Muscle of leg (tissue), 11 donors: ENCODE measurements around the gene CDH22. TPM values are rescaled to one million over a fixed set of nuclear protein-coding genes. Genes with fewer than 3 reads are reported as not detected.

ENCODE experiments used
- DNase-seq: peaks from one replicate; pipeline ENCODE4 v3.0.0; 2013
- H3K27ac ChIP-seq: one replicate; pipeline ENCODE4 v1.5.1; 2013; ENCODE audit warnings: mild to moderate bottlenecking, low read length, control low read depth
- H3K27me3 ChIP-seq: one replicate; pipeline ENCODE4 v1.6.1; 2013; ENCODE audit warnings: low read length; ENCODE audit not compliant: control insufficient read depth, insufficient read depth
- H3K36me3 ChIP-seq: one replicate; pipeline ENCODE4 v1.6.1; 2013; ENCODE audit warnings: low read length; ENCODE audit not compliant: control insufficient read depth, insufficient read depth
- H3K4me1 ChIP-seq: one replicate; pipeline ENCODE4 v1.6.1; 2013; ENCODE audit warnings: low read length; ENCODE audit not compliant: control insufficient read depth, insufficient read depth
- H3K4me3 ChIP-seq: one replicate; pipeline ENCODE4 v1.5.1; 2013; ENCODE audit warnings: low read length, control low read depth
- H3K9me3 ChIP-seq: replicated peaks from 2 replicates; pipeline ENCODE4 v1.6.1; 2013; ENCODE audit warnings: low read depth, low read length; ENCODE audit not compliant: control insufficient read depth
- WGBS: methylation state at CpG from one replicate; pipeline ENCODE4 v1.1.5; 2013; ENCODE audit warnings: missing lambda C conversion rate; ENCODE audit not compliant: insufficient coverage; 5-methylcytosine and 5-hydroxymethylcytosine counted together
- polyA plus RNA-seq, 8 donors: library from polyadenylated mRNA; unstranded; fragments of 120-200 nt; gene quantifications; one replicate each; pipeline versions ENCODE4 v1.2.1 to v1.2.3, GENCODE V29; 2013; ENCODE audit warnings: inconsistent platforms in 1 of 8, low replicate concordance in 1 of 8; ENCODE audit not compliant: insufficient read length in 8 of 8, insufficient read depth in 1 of 8
- total RNA-seq: library from RNA; stranded (reverse); fragments of 120-200 nt; gene quantifications from one replicate; pipeline ENCODE4 v1.2.4, GENCODE V29; 2013

Gene CDH22
- total and polyA plus RNA-seq, 9 donors, result 0.13 to 0.43 (median 0.25) TPM

- WGBS, result 73% methylated on average over 2 of the region's 2 CpGs
- Histone ChIP-seq H3K9me3 (no peaks in the 10 kb centered on the region), H3K27me3 (peaks cover 97% of the 10 kb centered on the region), H3K36me3 (no peaks in the 10 kb centered on the region), H3K4me3 (no peak overlapping the region), H3K4me1 (peaks cover 18% of the 10 kb centered on the region), H3K27ac (no peak overlapping the region)
- no peak for DNase-seq
These were observed 1.6 kb upstream of the CDH22 start for GRCh38 chr20:46309945-46310344.

- no peaks in the 10 kb centered on the region for H3K9me3 ChIP-seq
- H3K36me3 ChIP-seq, result no peaks in the 10 kb centered on the region
- H3K27me3 ChIP-seq, result peaks cover 96% of the 10 kb centered on the region
- peaks cover 18% of the 10 kb centered on the region for H3K4me1 ChIP-seq
- DNase-seq, result no peak
- 1% methylated on average over 25 of the region's 35 CpGs for WGBS
- H3K27ac ChIP-seq, result no peak overlapping the region
- H3K4me3 ChIP-seq, result peak overlapping the region; percentile 17
These were observed 370 bp downstream of the CDH22 start for GRCh38 chr20:46307999-46308257.

DNA sequence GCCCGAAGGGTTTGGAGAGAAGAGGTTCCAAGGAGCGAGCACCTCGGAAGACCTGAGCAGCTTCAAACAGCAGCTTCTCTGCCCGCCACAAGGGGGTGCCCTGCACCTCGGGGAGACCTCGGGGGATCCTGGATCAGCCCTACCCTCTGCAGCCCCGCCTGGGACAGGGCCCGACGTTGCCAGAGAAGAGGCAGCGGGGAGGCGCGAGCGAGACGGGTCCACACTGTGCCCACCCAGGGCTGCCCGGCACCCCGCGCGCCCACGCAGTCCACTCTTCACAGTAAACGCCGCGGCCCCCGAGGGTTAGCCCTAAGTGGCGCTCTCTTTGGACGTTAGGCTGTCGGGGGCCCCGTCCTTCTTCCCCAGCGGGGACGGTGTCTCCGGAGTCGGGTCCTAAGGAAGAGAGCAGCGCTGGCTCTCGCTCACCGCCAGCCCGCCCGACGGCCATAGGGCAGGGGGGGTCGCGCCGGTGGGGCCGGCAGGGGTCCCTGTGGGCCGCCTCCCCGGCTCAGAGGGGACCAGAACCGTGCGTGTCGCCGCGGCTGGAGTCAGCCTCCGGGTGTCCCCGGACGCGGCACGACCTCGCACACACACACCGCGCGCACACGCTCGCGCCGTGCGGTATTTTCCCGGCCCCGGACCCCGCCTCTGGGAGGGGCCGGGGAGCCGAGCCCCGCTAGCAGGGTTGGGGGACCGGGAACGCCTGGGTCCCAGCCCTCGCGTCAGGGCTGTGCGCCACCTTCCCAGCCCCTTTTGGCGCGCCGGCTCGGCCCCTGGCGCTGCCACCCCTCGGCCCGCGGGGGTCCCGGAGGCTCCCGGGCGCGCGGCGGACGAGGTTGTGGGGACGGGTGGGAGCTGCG, 929 bp downstream of the CDH22 start:
- no peaks in the 10 kb centered on the region for H3K36me3 ChIP-seq
- DNase-seq, result peak; percentile 45
- H3K9me3 ChIP-seq, result no peaks in the 10 kb centered on the region
- under 1% methylated on average over 88 of the region's 90 CpGs for WGBS
- peak overlapping the region; percentile 17 for H3K4me3 ChIP-seq
- peaks cover 96% of the 10 kb centered on the region for H3K27me3 ChIP-seq
- H3K4me1 ChIP-seq, result peaks cover 13% of the 10 kb centered on the region
- H3K27ac ChIP-seq, result no peak overlapping the region

DNA sequence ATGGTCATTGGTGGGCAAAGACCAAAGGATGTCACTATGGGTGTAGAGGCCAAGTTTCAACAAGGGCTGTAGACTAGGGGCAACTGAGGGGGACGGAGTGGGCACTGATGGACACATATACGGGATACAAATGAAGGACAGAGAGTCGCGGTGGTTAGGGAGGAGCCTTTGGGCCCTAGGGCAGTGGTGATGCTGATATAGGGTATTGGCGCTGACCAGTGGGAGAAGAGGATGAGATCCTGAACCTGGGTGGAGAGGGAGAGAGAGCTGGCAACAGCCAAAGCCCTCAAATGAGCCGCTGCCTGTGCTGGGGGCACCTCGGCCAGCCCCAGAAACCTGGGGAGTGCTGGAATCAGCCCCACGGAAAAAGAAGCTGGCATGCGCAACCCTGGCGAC, 1.6 kb downstream of the CDH22 start:
- H3K27ac ChIP-seq, result no peak overlapping the region
- no peak overlapping the region for H3K4me3 ChIP-seq
- H3K4me1 ChIP-seq, result peaks cover 9% of the 10 kb centered on the region
- H3K27me3 ChIP-seq, result peaks cover 95% of the 10 kb centered on the region
- H3K9me3 ChIP-seq, result no peaks in the 10 kb centered on the region
- WGBS, result 23% methylated on average over 10 of the region's 10 CpGs
- DNase-seq, result no peak
- H3K36me3 ChIP-seq, result no peaks in the 10 kb centered on the region

GRCh38 chr20:46305973-46306360, 2.3 kb downstream of the CDH22 start:
- no peak overlapping the region for H3K27ac ChIP-seq
- no peak overlapping the region for H3K4me3 ChIP-seq
- no peaks in the 10 kb centered on the region for H3K36me3 ChIP-seq
- H3K9me3 ChIP-seq, result no peaks in the 10 kb centered on the region
- 58% methylated on average over 9 of the region's 9 CpGs for WGBS
- DNase-seq, result no peak
- peaks cover 9% of the 10 kb centered on the region for H3K4me1 ChIP-seq
- peaks cover 87% of the 10 kb centered on the region for H3K27me3 ChIP-seq

- peaks cover 9% of the 10 kb centered on the region for H3K4me1 ChIP-seq
- no peak for DNase-seq
- H3K9me3 ChIP-seq, result no peaks in the 10 kb centered on the region
- no peak overlapping the region for H3K4me3 ChIP-seq
- peaks cover 84% of the 10 kb centered on the region for H3K27me3 ChIP-seq
- no peak overlapping the region for H3K27ac ChIP-seq
- no peaks in the 10 kb centered on the region for H3K36me3 ChIP-seq
- 15% methylated on average over 7 of the region's 12 CpGs for WGBS
These were observed 2.8 kb downstream of the CDH22 start for GRCh38 chr20:46305331-46305972.

- H3K36me3 ChIP-seq, result no peaks in the 10 kb centered on the region
- H3K27ac ChIP-seq, result no peak overlapping the region
- no peak overlapping the region for H3K4me3 ChIP-seq
- DNase-seq, result no peak
- peaks cover 82% of the 10 kb centered on the region for H3K27me3 ChIP-seq
- peaks cover 9% of the 10 kb centered on the region for H3K4me1 ChIP-seq
- H3K9me3 ChIP-seq, result no peaks in the 10 kb centered on the region
- WGBS, result 56% methylated on average over 2 of the region's 3 CpGs
These were observed 3.4 kb downstream of the CDH22 start for GRCh38 chr20:46304852-46305251.

DNA sequence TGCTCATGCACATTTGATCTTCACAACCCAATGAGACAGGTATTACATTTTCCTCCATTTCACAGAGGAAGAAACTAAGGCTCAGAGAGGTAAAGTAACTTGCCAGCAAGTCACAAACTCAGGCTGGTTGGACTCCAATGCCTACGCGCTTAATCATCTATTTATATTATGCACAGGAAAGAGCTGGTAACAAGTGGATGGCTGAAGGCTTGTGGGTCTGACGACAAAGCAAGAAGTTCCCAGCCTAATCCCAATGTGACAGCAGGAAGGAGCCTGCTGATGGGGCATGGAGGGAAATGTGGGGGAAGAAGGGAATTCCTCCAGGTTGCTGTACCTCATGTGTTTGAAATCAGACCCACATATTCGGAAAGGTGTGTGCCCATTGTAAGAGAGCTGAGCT, 3.9 kb downstream of the CDH22 start:
- peaks cover 9% of the 10 kb centered on the region for H3K4me1 ChIP-seq
- peaks cover 79% of the 10 kb centered on the region for H3K27me3 ChIP-seq
- no peak for DNase-seq
- H3K9me3 ChIP-seq, result no peaks in the 10 kb centered on the region
- H3K36me3 ChIP-seq, result no peaks in the 10 kb centered on the region
- WGBS, result 64% methylated on average over 2 of the region's 4 CpGs
- H3K4me3 ChIP-seq, result no peak overlapping the region
- H3K27ac ChIP-seq, result no peak overlapping the region

GRCh38 chr20:46303176-46303956, 4.9 kb downstream of the CDH22 start:
- no peak for DNase-seq
- H3K27me3 ChIP-seq, result peaks cover 79% of the 10 kb centered on the region
- H3K4me1 ChIP-seq, result peaks cover 7% of the 10 kb centered on the region
- no peak overlapping the region for H3K27ac ChIP-seq
- no peaks in the 10 kb centered on the region for H3K36me3 ChIP-seq
- no peaks in the 10 kb centered on the region for H3K9me3 ChIP-seq
- WGBS, result 64% methylated on average over 11 of the region's 11 CpGs
- no peak overlapping the region for H3K4me3 ChIP-seq

DNA sequence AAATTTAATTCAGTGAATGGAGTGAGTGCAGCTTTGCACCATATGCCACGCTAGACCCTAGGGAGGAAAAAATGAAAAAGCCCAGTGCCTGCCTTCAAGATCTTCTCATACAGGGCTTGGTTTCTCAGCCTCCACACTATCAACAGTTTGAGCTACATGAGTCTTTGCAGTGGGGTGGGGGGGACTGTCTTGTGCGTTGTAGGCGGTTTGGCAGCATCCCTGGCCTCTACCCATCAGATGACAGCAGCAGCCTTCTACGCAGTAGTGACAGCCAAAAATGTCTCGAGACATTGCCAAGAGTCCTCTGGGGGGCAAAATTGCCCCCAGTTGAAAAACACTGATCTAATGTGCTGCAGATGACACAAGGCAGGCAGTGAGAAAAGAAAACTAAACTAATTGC, 6.2 kb downstream of the CDH22 start:
- no peaks in the 10 kb centered on the region for H3K9me3 ChIP-seq
- H3K4me3 ChIP-seq, result no peak overlapping the region
- H3K36me3 ChIP-seq, result no peaks in the 10 kb centered on the region
- no peak overlapping the region for H3K27ac ChIP-seq
- DNase-seq, result no peak
- no CpG with 5 or more reads among the region's 5 CpGs for WGBS
- peaks cover 75% of the 10 kb centered on the region for H3K27me3 ChIP-seq
- H3K4me1 ChIP-seq, result peaks cover 2% of the 10 kb centered on the region
